H1 (cell line): ENCODE measurements around the gene FRK. TPM values are rescaled to one million over a fixed set of nuclear protein-coding genes. Genes with fewer than 3 reads are reported as not detected.

ENCODE experiments used
- FOSL1 ChIP-seq: IDR thresholded peaks from 2 replicates; pipeline ENCODE4 v1.6.1; 2011; ENCODE audit warnings: mild to moderate bottlenecking, low read depth, low read length, moderate library complexity; ENCODE audit not compliant: insufficient read depth
- polyA plus RNA-seq, 7 experiments: library from polyadenylated mRNA; depleted of rRNA in 3 of 7; stranded (reverse) in 5 of 7; unstranded in 2 of 7; fragments of >200 nt in 5 of 7; fragments of 200-250 nt in 2 of 7; gene quantifications; 1 replicate in 5 of 7; 2 replicates in 1 of 7; 4 replicates in 1 of 7; pipeline versions ENCODE4 v1.2.1 to v1.2.3, GENCODE V29; 2011 to 2013; ENCODE audit warnings: missing spikeins in 2 of 7, mixed read lengths in 2 of 7
- total RNA-seq: library from RNA; stranded (reverse); fragmentation: NEBNext Ultra II Directional; extraction: Animal tissue kit (Norgen Biotek cat#: 25700); gene quantifications from 2 replicates; pipeline ENCODE4 v1.2.1, GENCODE V29; 2021
- TF ChIP-seq, protein P1 (sequence below): IDR thresholded peaks from 2 replicates; pipeline ENCODE4 v1.6.1; 2011; ENCODE audit warnings: low read depth, mild to moderate bottlenecking, low read length; ENCODE audit not compliant: insufficient read depth

The FRK gene
- total and polyA plus RNA-seq, 2 of the 8 experiments (the other 6 are each of a cell fraction or from before 2014, with no cell fraction given) = 0.11 to 0.24 TPM

- TF ChIP-seq FOSL1 = no peak
- TF ChIP-seq, protein P1, sequence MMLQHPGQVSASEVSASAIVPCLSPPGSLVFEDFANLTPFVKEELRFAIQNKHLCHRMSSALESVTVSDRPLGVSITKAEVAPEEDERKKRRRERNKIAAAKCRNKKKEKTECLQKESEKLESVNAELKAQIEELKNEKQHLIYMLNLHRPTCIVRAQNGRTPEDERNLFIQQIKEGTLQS = no peak
These were observed 57.9 kb downstream of the FRK start (continued) for GRCh38 chr6:116002756-116003155.
